Common myeloid progenitor, CD34-positive (primary cell): ENCODE data around the gene ASXL3.

Experiments used
- CTCF ChIA-PET: fragments of 350-600 bp; sonication (Branson Sonifier 250); formaldehyde crosslinking; loops from one replicate; lab custom pipeline; 2021; ENCODE audit warnings: antibody characterized with exemption; lab: Charles Lee
- POLR2A ChIA-PET: fragments of 350-600 bp; sonication (Branson Sonifier 250); formaldehyde crosslinking; loops from one replicate; lab custom pipeline; 2021; ENCODE audit warnings: antibody characterized with exemption; lab: Charles Lee
- DNase-seq, 3 donors: peaks; one replicate each; pipeline versions ENCODE4 v3.0.0 to v3.0.0-alpha.2; 2013
- H3K27ac ChIP-seq, 2 experiments: 1 replicate in 1 of 2; 2 replicates in 1 of 2; pipeline ENCODE4 v1.7.0; 2013; ENCODE audit warnings: inconsistent platforms in 2 of 2, low read length in 2 of 2, mild to moderate bottlenecking in 2 of 2, low read depth in 1 of 2, moderate library complexity in 1 of 2; ENCODE audit not compliant: severe bottlenecking in 2 of 2, insufficient read depth in 1 of 2, poor library complexity in 1 of 2
- H3K27me3 ChIP-seq, 5 experiments: replicated peaks in 2 of 5; 1 replicate in 3 of 5; 2 replicates in 2 of 5; pipeline versions ENCODE4 v1.6.1 to v1.7.0; 2013; ENCODE audit warnings: low read length in 4 of 5, mild to moderate bottlenecking in 2 of 5, moderate library complexity in 2 of 5, inconsistent platforms in 1 of 5; ENCODE audit not compliant: insufficient read depth in 5 of 5, control insufficient read depth in 4 of 5
- H3K36me3 ChIP-seq, 4 experiments: 1 replicate in 2 of 4; 2 replicates in 2 of 4; pipeline versions ENCODE4 v1.6.1 to v1.7.0; 2013; ENCODE audit warnings: low read length in 3 of 4, control low read depth in 1 of 4, mild to moderate bottlenecking in 1 of 4; ENCODE audit not compliant: control insufficient read depth in 4 of 4, insufficient read depth in 4 of 4
- H3K4me1 ChIP-seq, 4 experiments: 1 replicate in 3 of 4; 2 replicates in 1 of 4; pipeline versions ENCODE4 v1.6.1 to v1.7.1; 2013; ENCODE audit warnings: low read length in 3 of 4, mild to moderate bottlenecking in 3 of 4, control low read depth in 1 of 4, inconsistent platforms in 1 of 4, moderate library complexity in 1 of 4; ENCODE audit not compliant: control insufficient read depth in 4 of 4, insufficient read depth in 4 of 4; ENCODE audit errors: control extremely low read depth in 1 of 4
- H3K4me3 ChIP-seq, 7 experiments: 1 replicate in 4 of 7; 2 replicates in 3 of 7; pipeline versions ENCODE4 v1.5.1 to v1.7.0; 2013; ENCODE audit warnings: mild to moderate bottlenecking in 7 of 7, low read length in 6 of 7, moderate library complexity in 6 of 7, inconsistent platforms in 2 of 7, low read depth in 2 of 7, control low read depth in 1 of 7; ENCODE audit not compliant: insufficient read depth in 4 of 7, control insufficient read depth in 1 of 7; ENCODE audit errors: extremely low read depth in 1 of 7
- H3K9me3 ChIP-seq, 5 experiments: 1 replicate in 4 of 5; 2 replicates in 1 of 5; pipeline versions ENCODE4 v1.6.1 to v1.7.1; 2013; ENCODE audit warnings: low read length in 4 of 5, mild to moderate bottlenecking in 2 of 5, inconsistent platforms in 1 of 5, low read depth in 1 of 5, moderate library complexity in 1 of 5; ENCODE audit not compliant: control insufficient read depth in 4 of 5, insufficient read depth in 2 of 5; ENCODE audit errors: control extremely low read depth in 1 of 5
- WGBS: methylation state at CpG from one replicate; pipeline ENCODE4 v1.1.5; 2013; ENCODE audit not compliant: insufficient coverage; 5-methylcytosine and 5-hydroxymethylcytosine counted together

Gene ASXL3

GRCh38 chr18:33751613-33752221 lies 173.7 kb downstream of the ASXL3 start:
- no peaks in the 10 kb centered on the region for H3K27me3 ChIP-seq
- H3K9me3 ChIP-seq = no peaks in the 10 kb centered on the region
- no peaks in the 10 kb centered on the region for H3K36me3 ChIP-seq
- no peak overlapping the region for H3K4me3 ChIP-seq
- H3K4me1 ChIP-seq = peaks cover 0 to 8% (median 3%) of the 10 kb centered on the region in 4 experiments
- ChIA-PET CTCF (no interaction called here), POLR2A (no interaction called here)
- no CpG with 5 or more reads among the region's 4 CpGs for WGBS
- no peak overlapping the region for H3K27ac ChIP-seq
- peak in 2 of 3 donors; percentile 18 to 25 for DNase-seq

GRCh38 chr18:33755391-33755790 lies 177.4 kb downstream of the ASXL3 start:
- H3K4me3 ChIP-seq = no peak overlapping the region
- H3K36me3 ChIP-seq = no peaks in the 10 kb centered on the region
- WGBS = 100% methylated on average over 1 of the region's 3 CpGs
- POLR2A ChIA-PET = no interaction called here
- DNase-seq = no peak
- H3K9me3 ChIP-seq = no peaks in the 10 kb centered on the region
- no peak overlapping the region for H3K27ac ChIP-seq
- CTCF ChIA-PET = interaction anchor here (0.7 kb wide), 1 partner anchor 10 kb away, joined by 4 read pairs; no protein-coding TSS in a partner anchor
- no peaks in the 10 kb centered on the region for H3K27me3 ChIP-seq
- peaks cover 0 to 3% (median under 1%) of the 10 kb centered on the region in 4 experiments for H3K4me1 ChIP-seq

GRCh38 chr18:33755931-33756560 lies 178.0 kb downstream of the ASXL3 start:
- Histone ChIP-seq H3K27ac (no peak overlapping the region), H3K9me3 (no peaks in the 10 kb centered on the region), H3K27me3 (no peaks in the 10 kb centered on the region), H3K4me3 (no peak overlapping the region), H3K36me3 (no peaks in the 10 kb centered on the region), H3K4me1 (peaks cover 0 to 3% (median 0%) of the 10 kb centered on the region in 4 experiments)
- ChIA-PET POLR2A (no interaction called here), CTCF (no interaction called here)
- WGBS = 100% methylated on average over 3 of the region's 6 CpGs
- DNase-seq = peak in 2 of 3 donors; percentile 30 to 50

GRCh38 chr18:33757037-33757436 lies 179.0 kb downstream of the ASXL3 start:
- H3K27ac ChIP-seq = no peak overlapping the region
- no peaks in the 10 kb centered on the region for H3K36me3 ChIP-seq
- no peaks in the 10 kb centered on the region for H3K27me3 ChIP-seq
- no peaks in the 10 kb centered on the region for H3K4me1 ChIP-seq
- 83% methylated on average over 1 of the region's 1 CpG for WGBS
- POLR2A ChIA-PET = no interaction called here
- no peak overlapping the region for H3K4me3 ChIP-seq
- CTCF ChIA-PET = no interaction called here
- no peaks in the 10 kb centered on the region for H3K9me3 ChIP-seq
- DNase-seq = no peak

GRCh38 chr18:33761363-33761762 lies 183.3 kb downstream of the ASXL3 start:
- Histone ChIP-seq H3K9me3 (no peaks in the 10 kb centered on the region), H3K4me1 (no peaks in the 10 kb centered on the region), H3K27me3 (no peaks in the 10 kb centered on the region), H3K36me3 (no peaks in the 10 kb centered on the region), H3K4me3 (no peak overlapping the region), H3K27ac (no peak overlapping the region)
- CTCF ChIA-PET = no interaction called here
- POLR2A ChIA-PET = no interaction called here
- peak in 2 of 3 donors; percentile 10 to 11 for DNase-seq

- CTCF ChIA-PET = no interaction called here
- Histone ChIP-seq H3K4me1 (no peaks in the 10 kb centered on the region), H3K4me3 (no peak overlapping the region), H3K9me3 (peaks cover 0 to 1% (median 0%) of the 10 kb centered on the region in 5 experiments), H3K27me3 (no peaks in the 10 kb centered on the region), H3K36me3 (no peaks in the 10 kb centered on the region), H3K27ac (no peak overlapping the region)
- DNase-seq = no peak
- POLR2A ChIA-PET = no interaction called here
These were observed 203.4 kb downstream of the ASXL3 start for GRCh38 chr18:33781429-33781828.
